Stimulated activated CD4-positive, alpha-beta T cell treated with anti-CD3 and anti-CD28 coated beads, TNF-alpha, amount 100 ng/mL, for 24 hours (primary cell): ENCODE data around the gene FGFBP1.

Experiments
- DNase-seq, 3 experiments: peaks; one replicate each; pipeline ENCODE4 v3.0.0-alpha.2; 2020; ENCODE audit warnings: low read depth in 3 of 3

Gene FGFBP1

GRCh38 chr4:15938640-15939039 lies at the start of gene FGFBP1:
TSS of gene FGFBP1 (minus strand) at chr4:15938740. CDS start at chr4:15936632, 2,108 bp downstream.
- DNase-seq: no peak

- DNase-seq: no peak
These were observed 49.7 kb upstream of the FGFBP1 start for GRCh38 chr4:15988222-15988621.

- DNase-seq: no peak
These were observed 48.4 kb upstream of the FGFBP1 start for GRCh38 chr4:15986907-15987306.

GRCh38 chr4:15983610-15984009 lies 45.1 kb upstream of the FGFBP1 start:
- DNase-seq: no peak

- no peak for DNase-seq
These were observed 44.4 kb upstream of the FGFBP1 start for GRCh38 chr4:15982842-15983524.

- DNase-seq: no peak
These were observed 38.2 kb upstream of the FGFBP1 start for GRCh38 chr4:15976456-15977447.

- no peak for DNase-seq
These were observed 32.7 kb upstream of the FGFBP1 start for GRCh38 chr4:15971068-15971801.

- DNase-seq: no peak
These were observed 30.2 kb upstream of the FGFBP1 start for GRCh38 chr4:15968551-15969300.

- DNase-seq: no peak
These were observed 26.8 kb upstream of the FGFBP1 start for GRCh38 chr4:15965325-15965724.

- DNase-seq: no peak
These were observed 25.6 kb upstream of the FGFBP1 start for GRCh38 chr4:15964159-15964558.

- peak in 2 of 3 experiments; percentile 9 to 47 for DNase-seq
These were observed 25.0 kb upstream of the FGFBP1 start for GRCh38 chr4:15963576-15963975.

GRCh38 chr4:15963001-15963451 lies 24.5 kb upstream of the FGFBP1 start, which contains the start of gene FGFBP2:
TSS of gene FGFBP2 (minus strand) at chr4:15963175. CDS start at chr4:15963129, 46 bp downstream.
- peak; percentile 3 to 61 (median 22) for DNase-seq

GRCh38 chr4:15961781-15962510 lies 23.4 kb upstream of the FGFBP1 start:
- DNase-seq: no peak

- no peak for DNase-seq
These were observed 20.0 kb upstream of the FGFBP1 start for GRCh38 chr4:15958562-15958961.

GRCh38 chr4:15956179-15956850 lies 17.8 kb upstream of the FGFBP1 start:
- peak; percentile 68 to 82 (median 71) for DNase-seq

GRCh38 chr4:15955670-15956069 lies 17.1 kb upstream of the FGFBP1 start:
- no peak for DNase-seq

GRCh38 chr4:15953625-15954024 lies 15.1 kb upstream of the FGFBP1 start:
- DNase-seq: no peak

GRCh38 chr4:15951781-15952180 lies 13.2 kb upstream of the FGFBP1 start:
- DNase-seq: no peak

- DNase-seq: no peak
These were observed 10.3 kb upstream of the FGFBP1 start for GRCh38 chr4:15948826-15949225.

- DNase-seq: no peak
These were observed 9.1 kb upstream of the FGFBP1 start for GRCh38 chr4:15947684-15948083.
